ENCODE results near the gene ATP6V1B1. TPM values are rescaled to one million over a fixed set of nuclear protein-coding genes. Genes with fewer than 3 reads are reported as not detected.

The ATP6V1B1 gene
- total and polyA plus RNA-seq, 2 of the 13 experiments (the other 11 are each of a cell fraction or from before 2014, with no cell fraction given) = 0.58 to 1.6 TPM

DNA sequence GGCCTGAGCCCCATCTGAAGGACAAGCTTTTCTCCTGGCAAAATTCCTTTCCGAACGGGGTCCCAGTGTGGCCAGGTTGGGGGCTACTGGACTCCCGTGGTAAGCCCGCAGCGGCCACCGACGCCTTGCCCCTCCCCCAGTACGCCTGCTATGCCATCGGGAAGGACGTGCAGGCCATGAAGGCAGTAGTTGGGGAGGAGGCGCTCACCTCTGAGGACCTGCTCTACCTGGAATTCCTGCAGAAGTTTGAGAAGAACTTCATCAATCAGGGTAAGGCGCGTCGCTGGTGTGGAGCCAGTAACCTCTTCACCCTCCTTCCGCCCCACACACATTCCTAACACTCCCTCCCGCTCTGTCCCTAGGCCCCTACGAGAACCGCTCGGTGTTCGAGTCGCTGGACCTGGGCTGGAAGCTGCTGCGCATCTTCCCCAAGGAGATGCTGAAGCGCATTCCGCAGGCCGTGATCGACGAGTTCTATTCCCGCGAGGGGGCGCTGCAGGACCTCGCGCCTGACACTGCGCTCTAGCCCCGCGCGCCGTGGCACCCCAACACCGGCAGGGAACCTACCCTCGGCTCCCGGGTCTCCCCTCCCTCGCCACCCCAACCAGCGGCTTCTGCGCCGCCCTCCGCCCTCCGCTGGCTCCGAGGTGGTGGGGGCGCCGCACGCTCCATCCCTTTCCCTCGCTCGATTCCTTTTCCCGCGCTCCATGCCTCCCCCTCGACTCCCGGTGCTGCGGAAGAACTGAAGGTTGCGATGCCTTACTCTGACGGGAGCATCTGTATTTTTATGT, 29.1 kb downstream of the ATP6V1B1 start (continued):
- TF ChIP-seq ARNT2 (CRISPR knock-in tag; IDR thresholded peaks at IDR 0.05; ENCODE audit: low read depth) = 0 out of 2 replicates have a peak, but pooled peaks have one; percentile 20
- 0 out of 2 replicates have a peak, but pooled peaks have one; percentile 22 for TF ChIP-seq MED1 (CRISPR knock-in tag; IDR thresholded peaks at IDR 0.05)
- peak; percentile 55; the same call in 1 of the 2 replicates for TF ChIP-seq ZNF572 (CRISPR knock-in tag; IDR thresholded peaks at IDR 0.05)
- no peak for TF ChIP-seq U2AF2 (IDR thresholded peaks at IDR 0.05; ENCODE audit: low read depth, low read length)
- TF ChIP-seq KDM2A (CRISPR knock-in tag; IDR thresholded peaks at IDR 0.05; ENCODE audit: borderline replicate concordance, low read depth) = peak; percentile 89; the same call in 1 of the 2 replicates
- TF ChIP-seq ZNF550 (CRISPR knock-in tag; IDR thresholded peaks at IDR 0.05; ENCODE audit: borderline replicate concordance) = no peak
- TF ChIP-seq, protein P1, sequence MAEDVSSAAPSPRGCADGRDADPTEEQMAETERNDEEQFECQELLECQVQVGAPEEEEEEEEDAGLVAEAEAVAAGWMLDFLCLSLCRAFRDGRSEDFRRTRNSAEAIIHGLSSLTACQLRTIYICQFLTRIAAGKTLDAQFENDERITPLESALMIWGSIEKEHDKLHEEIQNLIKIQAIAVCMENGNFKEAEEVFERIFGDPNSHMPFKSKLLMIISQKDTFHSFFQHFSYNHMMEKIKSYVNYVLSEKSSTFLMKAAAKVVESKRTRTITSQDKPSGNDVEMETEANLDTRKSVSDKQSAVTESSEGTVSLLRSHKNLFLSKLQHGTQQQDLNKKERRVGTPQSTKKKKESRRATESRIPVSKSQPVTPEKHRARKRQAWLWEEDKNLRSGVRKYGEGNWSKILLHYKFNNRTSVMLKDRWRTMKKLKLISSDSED (CRISPR knock-in tag; IDR thresholded peaks at IDR 0.05) = no peak
- no peak for TF ChIP-seq EHMT2 (IDR thresholded peaks at IDR 0.05; ENCODE audit: borderline replicate concordance, low read depth, low read length)
- peak; percentile 41; the same call in 1 of the 2 replicates for TF ChIP-seq HOXD1 (CRISPR knock-in tag; IDR thresholded peaks at IDR 0.05)
- no peak for TF ChIP-seq ZNF3 (CRISPR knock-in tag; IDR thresholded peaks at IDR 0.05)
- TF ChIP-seq RAD21 (CRISPR knock-in tag; IDR thresholded peaks at IDR 0.05) = peak; percentile 82
- no peak for TF ChIP-seq HOXA5 (CRISPR knock-in tag; IDR thresholded peaks at IDR 0.05)
- TF ChIP-seq, protein P2, sequence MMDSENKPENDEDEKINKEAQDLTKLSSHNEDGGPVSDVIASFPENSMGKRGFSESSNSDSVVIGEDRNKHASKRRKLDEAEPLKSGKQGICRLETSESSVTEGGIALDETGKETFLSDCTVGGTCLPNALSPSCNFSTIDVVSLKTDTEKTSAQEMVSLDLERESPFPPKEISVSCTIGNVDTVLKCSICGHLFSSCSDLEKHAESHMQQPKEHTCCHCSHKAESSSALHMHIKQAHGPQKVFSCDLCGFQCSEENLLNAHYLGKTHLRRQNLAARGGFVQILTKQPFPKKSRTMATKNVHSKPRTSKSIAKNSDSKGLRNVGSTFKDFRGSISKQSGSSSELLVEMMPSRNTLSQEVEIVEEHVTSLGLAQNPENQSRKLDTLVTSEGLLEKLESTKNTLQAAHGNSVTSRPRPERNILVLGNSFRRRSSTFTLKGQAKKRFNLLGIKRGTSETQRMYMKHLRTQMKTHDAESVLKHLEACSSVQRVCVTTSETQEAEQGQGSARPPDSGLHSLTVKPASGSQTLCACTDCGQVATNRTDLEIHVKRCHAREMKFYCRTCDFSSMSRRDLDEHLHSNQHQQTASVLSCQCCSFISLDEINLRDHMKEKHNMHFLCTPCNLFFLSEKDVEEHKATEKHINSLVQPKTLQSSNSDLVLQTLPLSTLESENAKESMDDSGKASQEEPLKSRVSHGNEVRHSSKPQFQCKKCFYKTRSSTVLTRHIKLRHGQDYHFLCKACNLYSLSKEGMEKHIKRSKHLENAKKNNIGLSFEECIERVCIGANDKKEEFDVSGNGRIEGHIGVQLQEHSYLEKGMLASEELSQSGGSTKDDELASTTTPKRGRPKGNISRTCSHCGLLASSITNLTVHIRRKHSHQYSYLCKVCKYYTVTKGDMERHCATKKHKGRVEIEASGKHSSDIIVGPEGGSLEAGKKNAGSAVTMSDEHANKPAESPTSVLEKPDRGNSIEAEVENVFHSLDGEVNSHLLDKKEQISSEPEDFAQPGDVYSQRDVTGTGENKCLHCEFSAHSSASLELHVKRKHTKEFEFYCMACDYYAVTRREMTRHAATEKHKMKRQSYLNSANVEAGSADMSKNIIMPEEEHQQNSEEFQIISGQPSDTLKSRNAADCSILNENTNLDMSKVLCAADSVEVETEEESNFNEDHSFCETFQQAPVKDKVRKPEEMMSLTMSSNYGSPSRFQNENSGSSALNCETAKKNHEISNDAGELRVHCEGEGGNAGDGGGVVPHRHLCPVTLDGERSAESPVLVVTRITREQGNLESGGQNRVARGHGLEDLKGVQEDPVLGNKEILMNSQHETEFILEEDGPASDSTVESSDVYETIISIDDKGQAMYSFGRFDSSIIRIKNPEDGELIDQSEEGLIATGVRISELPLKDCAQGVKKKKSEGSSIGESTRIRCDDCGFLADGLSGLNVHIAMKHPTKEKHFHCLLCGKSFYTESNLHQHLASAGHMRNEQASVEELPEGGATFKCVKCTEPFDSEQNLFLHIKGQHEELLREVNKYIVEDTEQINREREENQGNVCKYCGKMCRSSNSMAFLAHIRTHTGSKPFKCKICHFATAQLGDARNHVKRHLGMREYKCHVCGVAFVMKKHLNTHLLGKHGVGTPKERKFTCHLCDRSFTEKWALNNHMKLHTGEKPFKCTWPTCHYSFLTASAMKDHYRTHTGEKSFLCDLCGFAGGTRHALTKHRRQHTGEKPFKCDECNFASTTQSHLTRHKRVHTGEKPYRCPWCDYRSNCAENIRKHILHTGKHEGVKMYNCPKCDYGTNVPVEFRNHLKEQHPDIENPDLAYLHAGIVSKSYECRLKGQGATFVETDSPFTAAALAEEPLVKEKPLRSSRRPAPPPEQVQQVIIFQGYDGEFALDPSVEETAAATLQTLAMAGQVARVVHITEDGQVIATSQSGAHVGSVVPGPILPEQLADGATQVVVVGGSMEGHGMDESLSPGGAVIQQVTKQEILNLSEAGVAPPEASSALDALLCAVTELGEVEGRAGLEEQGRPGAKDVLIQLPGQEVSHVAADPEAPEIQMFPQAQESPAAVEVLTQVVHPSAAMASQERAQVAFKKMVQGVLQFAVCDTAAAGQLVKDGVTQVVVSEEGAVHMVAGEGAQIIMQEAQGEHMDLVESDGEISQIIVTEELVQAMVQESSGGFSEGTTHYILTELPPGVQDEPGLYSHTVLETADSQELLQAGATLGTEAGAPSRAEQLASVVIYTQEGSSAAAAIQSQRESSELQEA (CRISPR knock-in tag; IDR thresholded peaks at IDR 0.05; ENCODE audit: not compliant biosample characterization) = no peak
- TF ChIP-seq, protein P3, sequence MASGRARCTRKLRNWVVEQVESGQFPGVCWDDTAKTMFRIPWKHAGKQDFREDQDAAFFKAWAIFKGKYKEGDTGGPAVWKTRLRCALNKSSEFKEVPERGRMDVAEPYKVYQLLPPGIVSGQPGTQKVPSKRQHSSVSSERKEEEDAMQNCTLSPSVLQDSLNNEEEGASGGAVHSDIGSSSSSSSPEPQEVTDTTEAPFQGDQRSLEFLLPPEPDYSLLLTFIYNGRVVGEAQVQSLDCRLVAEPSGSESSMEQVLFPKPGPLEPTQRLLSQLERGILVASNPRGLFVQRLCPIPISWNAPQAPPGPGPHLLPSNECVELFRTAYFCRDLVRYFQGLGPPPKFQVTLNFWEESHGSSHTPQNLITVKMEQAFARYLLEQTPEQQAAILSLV (CRISPR knock-in tag; IDR thresholded peaks at IDR 0.05; ENCODE audit: borderline replicate concordance) = 0 out of 2 replicates have a peak, but pooled peaks have one; percentile 41
- TF ChIP-seq MEIS1 (CRISPR knock-in tag; IDR thresholded peaks at IDR 0.05; ENCODE audit: borderline replicate concordance) = no peak
- TF ChIP-seq, protein P4, sequence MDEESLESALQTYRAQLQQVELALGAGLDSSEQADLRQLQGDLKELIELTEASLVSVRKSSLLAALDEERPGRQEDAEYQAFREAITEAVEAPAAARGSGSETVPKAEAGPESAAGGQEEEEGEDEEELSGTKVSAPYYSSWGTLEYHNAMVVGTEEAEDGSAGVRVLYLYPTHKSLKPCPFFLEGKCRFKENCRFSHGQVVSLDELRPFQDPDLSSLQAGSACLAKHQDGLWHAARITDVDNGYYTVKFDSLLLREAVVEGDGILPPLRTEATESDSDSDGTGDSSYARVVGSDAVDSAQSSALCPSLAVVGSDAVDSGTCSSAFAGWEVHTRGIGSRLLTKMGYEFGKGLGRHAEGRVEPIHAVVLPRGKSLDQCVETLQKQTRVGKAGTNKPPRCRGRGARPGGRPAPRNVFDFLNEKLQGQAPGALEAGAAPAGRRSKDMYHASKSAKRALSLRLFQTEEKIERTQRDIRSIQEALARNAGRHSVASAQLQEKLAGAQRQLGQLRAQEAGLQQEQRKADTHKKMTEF (CRISPR knock-in tag; IDR thresholded peaks at IDR 0.05) = 0 out of 2 replicates have a peak, but pooled peaks have one; percentile 32
- TF ChIP-seq ZNF180 (CRISPR knock-in tag; IDR thresholded peaks at IDR 0.05; ENCODE audit: borderline replicate concordance, low read depth) = 0 out of 2 replicates have a peak, but pooled peaks have one; percentile 38

All from HepG2 (cell line).